ENCODE measurements around the gene SND1.

DNA sequence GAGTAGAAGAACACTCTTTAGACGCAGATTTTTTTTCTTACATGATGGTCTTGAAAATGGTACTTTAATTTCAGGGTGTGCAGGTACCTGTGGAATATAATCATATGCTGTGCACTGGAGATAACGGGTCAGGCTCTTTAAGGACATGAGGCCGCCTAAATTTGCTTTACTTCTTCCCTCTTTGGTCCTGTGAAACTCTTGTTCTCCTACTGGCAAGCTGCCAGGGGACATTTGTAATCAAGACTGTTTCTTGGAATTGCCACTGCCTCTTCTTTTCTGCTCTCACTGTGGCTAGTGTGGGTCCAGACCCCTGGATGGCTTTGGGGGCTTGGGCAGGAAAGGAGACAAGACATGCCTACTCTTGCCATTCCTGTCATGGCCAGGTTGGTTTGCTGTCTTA lies 146.0 kb downstream of the SND1 start:
- TF ChIP-seq, protein P1, sequence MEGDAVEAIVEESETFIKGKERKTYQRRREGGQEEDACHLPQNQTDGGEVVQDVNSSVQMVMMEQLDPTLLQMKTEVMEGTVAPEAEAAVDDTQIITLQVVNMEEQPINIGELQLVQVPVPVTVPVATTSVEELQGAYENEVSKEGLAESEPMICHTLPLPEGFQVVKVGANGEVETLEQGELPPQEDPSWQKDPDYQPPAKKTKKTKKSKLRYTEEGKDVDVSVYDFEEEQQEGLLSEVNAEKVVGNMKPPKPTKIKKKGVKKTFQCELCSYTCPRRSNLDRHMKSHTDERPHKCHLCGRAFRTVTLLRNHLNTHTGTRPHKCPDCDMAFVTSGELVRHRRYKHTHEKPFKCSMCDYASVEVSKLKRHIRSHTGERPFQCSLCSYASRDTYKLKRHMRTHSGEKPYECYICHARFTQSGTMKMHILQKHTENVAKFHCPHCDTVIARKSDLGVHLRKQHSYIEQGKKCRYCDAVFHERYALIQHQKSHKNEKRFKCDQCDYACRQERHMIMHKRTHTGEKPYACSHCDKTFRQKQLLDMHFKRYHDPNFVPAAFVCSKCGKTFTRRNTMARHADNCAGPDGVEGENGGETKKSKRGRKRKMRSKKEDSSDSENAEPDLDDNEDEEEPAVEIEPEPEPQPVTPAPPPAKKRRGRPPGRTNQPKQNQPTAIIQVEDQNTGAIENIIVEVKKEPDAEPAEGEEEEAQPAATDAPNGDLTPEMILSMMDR (IDR thresholded peaks at IDR 0.05; ENCODE audit: low read length): no peak
- TF ChIP-seq EZH2phosphoT487 (IDR thresholded peaks at IDR 0.05; ENCODE audit: low read length) (no peak), EZH2 (optimal IDR thresholded peaks at IDR 0.05; ENCODE audit: low read depth, low read length) (no peak)

All from MM.1S (cell line).